NOMO-1 (cell line): ENCODE results near the gene PEMT.

ENCODE experiments used
- DNase-seq, 2 experiments: peaks; one replicate each; lab custom pipeline; 2025; ENCODE audit not compliant: unreplicated experiment in 2 of 2; lab: John Stamatoyannopoulos, UW

PEMT gene

GRCh38 chr17:17572010-17572785, 19.3 kb downstream of the PEMT start:
- no peak for DNase-seq

- DNase-seq, result no peak
Measured at GRCh38 chr17:17570798-17571716, 20.5 kb downstream of the PEMT start.

- no peak for DNase-seq
Measured at GRCh38 chr17:17570140-17570797, 21.2 kb downstream of the PEMT start.

- DNase-seq, result no peak
Measured at GRCh38 chr17:17569691-17570090, 21.8 kb downstream of the PEMT start.

DNA sequence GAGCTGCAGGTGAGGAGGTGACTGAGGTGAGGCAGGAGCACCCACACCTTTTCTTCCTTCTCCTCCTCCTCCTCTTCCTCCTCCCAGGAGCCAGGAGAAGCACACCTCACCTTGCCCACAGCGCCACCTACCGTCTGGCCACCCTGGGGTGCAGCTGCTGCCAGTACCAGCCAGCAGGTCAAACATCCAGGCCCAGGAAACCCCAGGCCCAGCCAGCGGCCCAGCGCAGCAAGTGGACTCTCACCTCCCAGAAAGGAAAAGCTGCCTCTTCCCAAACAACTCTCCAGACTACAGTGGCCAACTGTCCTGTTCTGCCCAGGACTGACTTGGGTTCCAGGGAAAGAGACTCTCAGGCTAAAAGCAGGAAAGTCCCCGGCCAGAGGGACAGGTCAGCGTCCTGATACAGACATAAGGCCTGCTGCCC, 22.7 kb downstream of the PEMT start:
- peak; percentile 17 to 49 for DNase-seq

GRCh38 chr17:17567631-17568030, 23.9 kb downstream of the PEMT start:
- DNase-seq, result no peak

DNA sequence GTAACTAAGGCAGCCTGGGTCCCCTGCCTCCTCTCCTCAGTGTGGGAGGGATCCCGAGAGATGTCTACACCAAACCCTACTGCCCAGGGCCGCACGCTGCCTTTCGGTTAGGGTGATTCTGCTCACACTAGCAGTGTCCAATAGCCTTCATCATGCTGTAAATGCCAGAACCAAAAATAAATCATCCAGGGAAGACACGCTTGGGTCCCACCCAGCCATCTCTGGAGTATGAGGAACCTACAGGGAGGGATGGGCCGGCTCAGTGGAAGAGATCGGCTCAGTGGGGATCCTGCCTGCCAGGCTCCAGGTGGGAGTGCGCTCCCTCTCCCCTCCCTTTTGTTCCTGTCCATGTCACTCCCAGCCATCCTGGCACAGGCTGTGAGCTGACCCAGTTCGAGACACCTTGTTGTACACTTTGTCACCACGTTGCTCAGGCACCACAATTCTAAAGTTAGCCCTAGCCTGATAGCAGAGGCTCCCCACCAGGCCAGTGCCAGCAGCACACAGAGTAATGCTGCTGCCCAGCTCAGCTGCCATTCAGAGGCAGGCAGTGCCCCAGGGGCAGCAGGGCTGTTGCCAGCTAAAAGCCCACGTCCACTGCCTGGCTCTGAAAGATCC, 24.5 kb downstream of the PEMT start:
- no peak for DNase-seq

- DNase-seq, result no peak
Measured at GRCh38 chr17:17565471-17566339, 25.8 kb downstream of the PEMT start.

GRCh38 chr17:17564896-17565295, 26.6 kb downstream of the PEMT start:
- no peak for DNase-seq

DNA sequence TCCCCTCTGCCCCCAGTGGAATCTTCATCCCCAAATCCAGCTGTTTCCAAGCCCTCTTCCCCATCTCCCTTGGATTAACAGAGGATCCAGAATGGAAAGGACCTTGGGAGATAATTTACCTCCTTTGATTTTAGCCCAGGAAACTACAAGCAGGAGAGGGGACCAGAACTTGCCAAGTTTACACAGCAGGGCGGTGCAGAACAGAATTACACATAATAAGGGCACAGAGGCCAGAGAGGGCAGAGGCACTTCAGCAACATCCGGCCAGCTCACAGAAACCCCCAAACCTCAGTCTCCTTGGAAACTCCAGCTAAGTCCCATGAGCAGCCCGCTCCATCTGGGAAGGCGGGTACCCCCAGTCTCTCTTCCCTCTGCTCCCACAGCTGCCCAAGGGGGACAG, 27.2 kb downstream of the PEMT start:
- no peak for DNase-seq

DNA sequence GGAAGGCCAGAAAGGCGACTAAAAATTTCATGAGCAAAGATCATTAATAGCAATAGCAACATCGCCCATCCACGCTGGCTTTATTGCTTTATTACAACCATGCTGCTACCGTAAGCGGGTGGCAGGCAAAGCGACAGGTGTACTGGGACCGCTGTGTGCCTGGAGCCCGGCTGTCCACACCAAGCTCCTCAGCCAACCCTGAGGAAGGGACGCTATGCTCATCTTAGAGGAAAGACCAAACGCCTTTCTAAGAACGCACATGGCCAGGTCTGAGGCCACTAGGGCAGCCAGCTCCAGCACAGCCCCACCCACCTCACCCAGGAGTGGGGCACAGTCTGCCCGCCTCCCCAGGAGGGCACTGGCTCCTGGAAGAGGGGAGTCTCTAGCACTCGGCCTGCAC, 28.0 kb downstream of the PEMT start:
- DNase-seq, result no peak

DNA sequence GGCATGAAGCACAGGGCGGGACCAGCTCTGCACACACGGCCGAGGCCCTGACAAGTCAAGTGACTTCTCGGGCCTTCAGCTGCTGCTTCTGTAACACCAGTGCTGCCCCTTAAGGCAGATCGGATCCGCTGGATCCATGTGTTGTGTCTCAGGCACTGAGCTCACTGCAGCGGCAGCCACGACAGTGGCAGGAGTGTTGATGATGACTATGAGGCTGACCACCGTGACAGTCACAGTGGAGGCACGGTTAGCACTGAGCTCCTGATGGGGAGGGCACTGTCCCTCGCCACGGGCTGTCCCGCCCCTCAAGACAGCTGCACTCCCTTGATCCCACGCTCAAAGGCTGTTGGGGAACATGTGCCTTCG, 29.4 kb downstream of the PEMT start:
- DNase-seq, result no peak

DNA sequence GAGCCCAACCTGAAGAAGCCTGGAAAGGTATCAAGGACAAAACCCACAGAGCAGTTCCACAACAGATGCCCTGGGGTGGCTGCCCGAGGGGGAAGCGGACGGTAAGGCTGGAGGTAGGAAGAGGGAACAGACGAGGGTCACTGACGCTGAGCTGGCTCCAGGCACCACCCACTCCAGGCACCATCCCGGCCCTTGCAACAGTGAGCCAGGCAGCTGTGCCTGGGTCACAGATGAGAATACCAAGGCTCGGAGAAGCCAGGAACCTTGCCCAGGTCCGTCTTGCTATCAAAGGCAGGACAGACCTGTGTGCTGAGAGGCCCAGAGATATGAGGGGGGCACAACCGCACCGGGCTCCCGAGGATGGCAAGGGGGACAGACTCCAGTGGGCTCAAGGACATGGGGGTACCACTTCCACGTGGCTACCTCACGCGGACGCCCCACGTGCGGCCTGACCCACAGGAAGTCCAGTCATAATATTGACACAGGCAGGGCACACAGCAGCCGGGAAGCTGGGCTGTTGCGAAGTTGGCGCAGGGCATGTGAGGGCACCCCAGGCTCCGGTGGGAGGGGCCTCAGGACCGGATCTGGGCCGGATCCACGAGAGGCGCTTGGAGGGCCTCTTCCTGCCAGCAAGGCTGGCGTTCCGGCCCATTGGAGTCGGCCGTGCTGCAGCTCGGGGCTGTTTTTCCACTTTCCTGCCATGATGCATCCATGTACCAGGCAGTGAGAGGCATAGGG, 29.9 kb downstream of the PEMT start:
- no peak for DNase-seq

- DNase-seq, result no peak
Measured at GRCh38 chr17:17560975-17561374, 30.5 kb downstream of the PEMT start.

- DNase-seq, result no peak
Measured at GRCh38 chr17:17560167-17560566, 31.3 kb downstream of the PEMT start.

GRCh38 chr17:17559164-17559563, 32.3 kb downstream of the PEMT start:
- no peak for DNase-seq

- DNase-seq, result no peak
Measured at GRCh38 chr17:17558431-17558830, 33.1 kb downstream of the PEMT start.

- no peak for DNase-seq
Measured at GRCh38 chr17:17557796-17558195, 33.7 kb downstream of the PEMT start.

- DNase-seq, result no peak
Measured at GRCh38 chr17:17556671-17557070, 34.8 kb downstream of the PEMT start.
